ENCODE measurements around the gene MCM8.

- TF ChIP-seq CTCF (IDR thresholded peaks at IDR 0.05; ENCODE audit: poor library complexity, severe bottlenecking) (no peak), EZH2 (IDR thresholded peaks at IDR 0.05; ENCODE audit: borderline replicate concordance, insufficient read depth, low read length, poor library complexity, severe bottlenecking) (no peak), EP300 (conservative IDR thresholded peaks at IDR 0.05; ENCODE audit: poor library complexity, severe bottlenecking) (no peak), POLR2AphosphoS5 (IDR thresholded peaks at IDR 0.05) (no peak)
Observed at GRCh38 chr20:5973971-5974370, 23.5 kb downstream of the MCM8 start.
